HUES48 (cell line): ENCODE results near the gene LTO1.

Experiments
- H3K27ac ChIP-seq: one replicate; pipeline ENCODE4 v1.7.0; 2013; ENCODE audit warnings: low read depth, low read length, inconsistent platforms
- H3K27me3 ChIP-seq: 2 replicates; pipeline ENCODE4 v1.6.1; 2013; ENCODE audit warnings: mild to moderate bottlenecking, low read length; ENCODE audit not compliant: control insufficient read depth, insufficient read depth
- H3K36me3 ChIP-seq: 2 replicates; pipeline ENCODE4 v1.6.1; 2013; ENCODE audit warnings: low read length; ENCODE audit not compliant: control insufficient read depth, insufficient read depth
- H3K4me1 ChIP-seq: 2 replicates; pipeline ENCODE4 v1.6.1; 2013; ENCODE audit warnings: mild to moderate bottlenecking, low read length; ENCODE audit not compliant: control insufficient read depth, insufficient read depth
- H3K4me3 ChIP-seq: 2 replicates; pipeline ENCODE4 v1.5.1; 2013; ENCODE audit warnings: mild to moderate bottlenecking, low read depth, low read length
- H3K9ac ChIP-seq: 2 replicates; pipeline ENCODE4 v1.6.1; 2013; ENCODE audit warnings: mild to moderate bottlenecking, low read depth, low read length, moderate library complexity
- H3K9me3 ChIP-seq: 2 replicates; pipeline ENCODE4 v1.6.1; 2013; ENCODE audit warnings: low read length; ENCODE audit not compliant: control insufficient read depth, insufficient read depth

LTO1 gene

GRCh38 chr11:69642549-69642912 lies 32.6 kb downstream of the LTO1 start:
- Histone ChIP-seq H3K27ac (peak overlapping the region; percentile 20), H3K27me3 (peaks cover 10% of the 10 kb centered on the region), H3K36me3 (peaks cover 33% of the 10 kb centered on the region), H3K9ac (peak overlapping the region; percentile 87), H3K9me3 (no peaks in the 10 kb centered on the region), H3K4me1 (peaks cover 8% of the 10 kb centered on the region), H3K4me3 (peak overlapping the region; percentile 87)

GRCh38 chr11:69641681-69642548 lies 33.2 kb downstream of the LTO1 start:
- H3K36me3 ChIP-seq = peaks cover 27% of the 10 kb centered on the region
- H3K9me3 ChIP-seq = no peaks in the 10 kb centered on the region
- peak overlapping the region; percentile 87 for H3K9ac ChIP-seq
- peaks cover 16% of the 10 kb centered on the region for H3K27me3 ChIP-seq
- H3K4me1 ChIP-seq = peaks cover 8% of the 10 kb centered on the region
- H3K27ac ChIP-seq = peak overlapping the region; percentile 83
- H3K4me3 ChIP-seq = peak overlapping the region; percentile 87

- Histone ChIP-seq H3K36me3 (peaks cover 24% of the 10 kb centered on the region), H3K27me3 (peaks cover 24% of the 10 kb centered on the region), H3K9me3 (no peaks in the 10 kb centered on the region), H3K4me3 (peak within 1 kb of the TSS; percentile 87), H3K9ac (peak within 1 kb of the TSS; percentile 87), H3K4me1 (peaks cover 11% of the 10 kb centered on the region), H3K27ac (peak within 1 kb of the TSS; percentile 83)
These were observed 34.1 kb downstream of the LTO1 start, which contains the start of gene CCND1 for GRCh38 chr11:69640995-69641581. TSS of gene CCND1 (plus strand) at chr11:69641156. CDS start at chr11:69641314, 158 bp downstream.

- Histone ChIP-seq H3K4me3 (peak overlapping the region; percentile 87), H3K9ac (peak overlapping the region; percentile 61), H3K9me3 (no peaks in the 10 kb centered on the region), H3K27ac (peak overlapping the region; percentile 71), H3K36me3 (peaks cover 19% of the 10 kb centered on the region), H3K27me3 (peaks cover 31% of the 10 kb centered on the region), H3K4me1 (peaks cover 14% of the 10 kb centered on the region)
These were observed 34.7 kb downstream of the LTO1 start for GRCh38 chr11:69640260-69640994.

DNA sequence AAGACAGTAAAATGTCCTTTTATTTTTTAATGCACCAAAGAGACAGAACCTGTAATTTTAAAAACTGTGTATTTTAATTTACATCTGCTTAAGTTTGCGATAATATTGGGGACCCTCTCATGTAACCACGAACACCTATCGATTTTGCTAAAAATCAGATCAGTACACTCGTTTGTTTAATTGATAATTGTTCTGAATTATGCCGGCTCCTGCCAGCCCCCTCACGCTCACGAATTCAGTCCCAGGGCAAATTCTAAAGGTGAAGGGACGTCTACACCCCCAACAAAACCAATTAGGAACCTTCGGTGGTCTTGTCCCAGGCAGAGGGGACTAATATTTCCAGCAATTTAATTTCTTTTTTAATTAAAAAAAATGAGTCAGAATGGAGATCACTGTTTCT lies 35.3 kb downstream of the LTO1 start:
- Histone ChIP-seq H3K9ac (peak overlapping the region; percentile 61; the same call in 1 of the 2 replicates), H3K36me3 (peaks cover 13% of the 10 kb centered on the region), H3K27ac (no peak overlapping the region), H3K9me3 (no peaks in the 10 kb centered on the region), H3K4me3 (peak overlapping the region; percentile 87), H3K27me3 (peaks cover 34% of the 10 kb centered on the region), H3K4me1 (peaks cover 14% of the 10 kb centered on the region)

- Histone ChIP-seq H3K27me3 (peaks cover 34% of the 10 kb centered on the region), H3K36me3 (peaks cover 6% of the 10 kb centered on the region), H3K27ac (peak overlapping the region; percentile 92), H3K9me3 (no peaks in the 10 kb centered on the region), H3K4me3 (peak overlapping the region; percentile 87), H3K9ac (peak overlapping the region; percentile 77), H3K4me1 (peaks cover 12% of the 10 kb centered on the region)
These were observed 36.0 kb downstream of the LTO1 start for GRCh38 chr11:69638941-69639681.

GRCh38 chr11:69637941-69638871 lies 36.9 kb downstream of the LTO1 start:
- H3K9me3 ChIP-seq = no peaks in the 10 kb centered on the region
- peaks cover 34% of the 10 kb centered on the region for H3K27me3 ChIP-seq
- peak overlapping the region; percentile 87 for H3K4me3 ChIP-seq
- H3K36me3 ChIP-seq = no peaks in the 10 kb centered on the region
- H3K9ac ChIP-seq = peak overlapping the region; percentile 77
- H3K27ac ChIP-seq = peak overlapping the region; percentile 92
- H3K4me1 ChIP-seq = 0 out of 2 replicates have a peak, but pooled peaks cover 6% of the 10 kb centered on the region

GRCh38 chr11:69637198-69637940 lies 37.8 kb downstream of the LTO1 start:
- Histone ChIP-seq H3K9ac (peak overlapping the region; percentile 77), H3K27me3 (peaks cover 34% of the 10 kb centered on the region), H3K4me3 (peak overlapping the region; percentile 87), H3K4me1 (0 out of 2 replicates have a peak, but pooled peaks cover 6% of the 10 kb centered on the region), H3K36me3 (no peaks in the 10 kb centered on the region), H3K9me3 (no peaks in the 10 kb centered on the region), H3K27ac (peak overlapping the region; percentile 92)

GRCh38 chr11:69636512-69637197 lies 38.5 kb downstream of the LTO1 start:
- Histone ChIP-seq H3K4me3 (peak overlapping the region; percentile 87), H3K9ac (no peak overlapping the region), H3K27me3 (peaks cover 34% of the 10 kb centered on the region)

More at GRCh38 chr11:69636512-69637197, 38.5 kb downstream of the LTO1 start:
- Histone ChIP-seq H3K9me3 (no peaks in the 10 kb centered on the region), H3K4me1 (0 out of 2 replicates have a peak, but pooled peaks cover 6% of the 10 kb centered on the region), H3K27ac (no peak overlapping the region), H3K36me3 (no peaks in the 10 kb centered on the region)
